ENCODE data around the gene UPF1.
"Not testable (repeated sequence)": the region's sequence is repeated elsewhere in the genome, so short reads cannot be mapped to it uniquely, and the experiment has no call there.

UPF1 gene

GRCh38 chr19:18913466-18913865 is 81.7 kb downstream of the UPF1 start:
- DNase-seq (ENCODE audit: low read depth in 1 of 2, low spot score in 1 of 2) = no peak

DNA sequence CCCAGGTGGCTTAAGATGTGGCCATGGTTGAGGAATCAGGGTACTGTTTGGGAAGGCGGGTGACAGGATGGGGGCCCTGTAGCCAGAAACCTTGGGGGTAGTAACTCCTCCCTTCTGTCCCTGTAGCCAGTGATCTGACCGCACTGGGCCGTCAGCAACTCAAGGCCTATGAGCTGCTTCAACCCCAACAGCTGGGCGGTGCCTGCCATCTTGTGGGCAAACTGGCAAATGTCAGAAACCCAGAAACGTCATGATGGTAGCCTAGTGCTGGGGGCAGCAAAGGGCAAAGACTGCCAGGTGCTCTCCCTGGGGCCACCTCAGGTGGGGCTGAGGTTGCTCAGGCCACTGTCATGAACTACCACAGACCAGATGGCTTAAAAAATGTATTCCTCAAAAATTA is 83.9 kb downstream of the UPF1 start:
- no peak for DNase-seq (ENCODE audit: low read depth in 1 of 2, low spot score in 1 of 2)

GRCh38 chr19:18917593-18917992 is 85.8 kb downstream of the UPF1 start:
- not testable (repeated sequence) for DNase-seq (ENCODE audit: low read depth in 1 of 2, low spot score in 1 of 2)

Measured in stimulated activated CD4-positive, alpha-beta T cell treated with anti-CD3 and anti-CD28 coated beads, Interleukin-15, amount 100 ng/mL, for 1 hour (primary cell).